Measurements from ENCODE around the gene C10orf71. TPM values are rescaled to one million over a fixed set of nuclear protein-coding genes. Genes with fewer than 3 reads are reported as not detected.

Gene C10orf71
- total and polyA plus RNA-seq, 2 donors from 2014 or later, result 0.28 TPM; not detected in 1

GRCh38 chr10:49300140-49300974, 1.4 kb downstream of the C10orf71 start:
- H3K27me3 ChIP-seq (ENCODE audit: control insufficient read depth, insufficient read depth, low read length), result no peaks in the 10 kb centered on the region
- H3K4me3 ChIP-seq (ENCODE audit: low read length in 3 of 3), result no peak overlapping the region
- FAIRE-seq (no peak), DNase-seq (peak in 2 of 5 donors; percentile 26)
- no peaks in the 10 kb centered on the region for H3K36me3 ChIP-seq (ENCODE audit: control insufficient read depth in 2 of 3, insufficient read depth in 3 of 3, low read length in 3 of 3)
- no peaks in the 10 kb centered on the region for H3K9me3 ChIP-seq (ENCODE audit: control insufficient read depth in 2 of 3, insufficient read depth in 1 of 3, low read length in 3 of 3)
- intact Hi-C loops (cut with DNase I), result no loop called here
- H3K4me1 ChIP-seq (ENCODE audit: control insufficient read depth in 2 of 3, insufficient read depth in 2 of 3, low read depth in 1 of 3, low read length in 3 of 3), result peaks cover 0 to 3% (median 0%) of the 10 kb centered on the region in 3 donors
- H3K27ac ChIP-seq (ENCODE audit: low read depth in 2 of 2, low read length in 2 of 2), result no peak overlapping the region
- no peak for TF ChIP-seq CTCF (IDR thresholded peaks at IDR 0.05; ENCODE audit: borderline replicate concordance, extremely low read depth, insufficient read depth)
- no peak overlapping the region for H3K9ac ChIP-seq (ENCODE audit: low read length in 3 of 3)

GRCh38 chr10:49301302-49301701, 2.3 kb downstream of the C10orf71 start:
- H3K9me3 ChIP-seq (ENCODE audit: control insufficient read depth in 2 of 3, insufficient read depth in 1 of 3, low read length in 3 of 3), result no peaks in the 10 kb centered on the region
- H3K27me3 ChIP-seq (ENCODE audit: control insufficient read depth, insufficient read depth, low read length), result no peaks in the 10 kb centered on the region
- DNase-seq, result no peak
- no peak for FAIRE-seq
- no peak overlapping the region for H3K9ac ChIP-seq (ENCODE audit: low read length in 3 of 3)
- intact Hi-C loops (cut with DNase I), result no loop called here
- no peak for TF ChIP-seq CTCF (IDR thresholded peaks at IDR 0.05; ENCODE audit: borderline replicate concordance, extremely low read depth, insufficient read depth)
- peaks cover 0 to 3% (median 0%) of the 10 kb centered on the region in 3 donors for H3K4me1 ChIP-seq (ENCODE audit: control insufficient read depth in 2 of 3, insufficient read depth in 2 of 3, low read depth in 1 of 3, low read length in 3 of 3)
- no peak overlapping the region for H3K27ac ChIP-seq (ENCODE audit: low read depth in 2 of 2, low read length in 2 of 2)
- no peaks in the 10 kb centered on the region for H3K36me3 ChIP-seq (ENCODE audit: control insufficient read depth in 2 of 3, insufficient read depth in 3 of 3, low read length in 3 of 3)
- H3K4me3 ChIP-seq (ENCODE audit: low read length in 3 of 3), result no peak overlapping the region

DNA sequence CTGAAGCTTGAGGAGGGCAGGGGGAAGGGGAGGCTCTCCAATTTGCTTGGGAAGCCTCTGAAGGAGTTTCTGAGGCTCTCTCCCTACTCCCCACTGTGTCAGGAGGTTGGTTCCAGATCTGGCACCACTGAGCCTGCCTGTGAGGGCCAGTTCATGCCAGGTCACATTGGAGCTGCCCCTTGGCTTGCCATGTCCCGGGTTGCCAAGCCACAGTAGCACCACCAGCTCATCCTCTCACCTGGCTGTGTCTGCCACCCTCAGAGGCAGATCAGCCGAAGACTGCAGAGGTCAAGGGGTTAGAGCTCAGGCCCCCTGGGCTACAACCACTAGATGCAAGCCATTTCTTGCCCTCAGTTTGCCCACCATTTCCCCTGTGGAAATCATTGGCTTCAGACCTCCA, 3.1 kb downstream of the C10orf71 start:
- Histone ChIP-seq H3K27me3 (ENCODE audit: control insufficient read depth, insufficient read depth, low read length) (no peaks in the 10 kb centered on the region), H3K4me3 (ENCODE audit: low read length in 3 of 3) (no peak overlapping the region), H3K4me1 (ENCODE audit: control insufficient read depth in 2 of 3, insufficient read depth in 2 of 3, low read depth in 1 of 3, low read length in 3 of 3) (peaks cover 0 to 3% (median 0%) of the 10 kb centered on the region in 3 donors), H3K27ac (ENCODE audit: low read depth in 2 of 2, low read length in 2 of 2) (no peak overlapping the region), H3K9me3 (ENCODE audit: control insufficient read depth in 2 of 3, insufficient read depth in 1 of 3, low read length in 3 of 3) (no peaks in the 10 kb centered on the region), H3K9ac (ENCODE audit: low read length in 3 of 3) (no peak overlapping the region), H3K36me3 (ENCODE audit: control insufficient read depth in 2 of 3, insufficient read depth in 3 of 3, low read length in 3 of 3) (no peaks in the 10 kb centered on the region)
- intact Hi-C loops (cut with DNase I), result no loop called here
- no peak for TF ChIP-seq CTCF (IDR thresholded peaks at IDR 0.05; ENCODE audit: borderline replicate concordance, extremely low read depth, insufficient read depth)
- FAIRE-seq (no peak), DNase-seq (no peak)
